Ovary (tissue), 3 donors: ENCODE measurements around the gene AK1.

Experiments
- CTCF ChIP-seq, 3 donors: fragments of 450-650 bp in 2 of 3; fragments of 200-600 bp in 1 of 3; IDR thresholded peaks; one replicate each; pipeline versions ENCODE4 v1.5.1 to v1.8.0; 2016 to 2022; ENCODE audit warnings: antibody characterized with exemption in 3 of 3, mild to moderate bottlenecking in 1 of 3
- EP300 ChIP-seq: sonication (generic); formaldehyde crosslinking; IDR thresholded peaks from one replicate; pipeline ENCODE4 v1.6.1; 2017; ENCODE audit warnings: antibody characterized with exemption
- POLR2A ChIP-seq: fragments of 450-650 bp; IDR thresholded peaks from one replicate; pipeline ENCODE4 v1.6.1; 2017; ENCODE audit warnings: antibody characterized with exemption, mild to moderate bottlenecking, moderate library complexity
- donor health status: DM: no; HTN: no; CAD: no.

- TF ChIP-seq POLR2A (no peak), CTCF (IDR thresholded peaks at IDR 0.05) (no peak), EP300 (no peak)
Measured at GRCh38 chr9:127876764-127877562, 512 bp downstream of the AK1 start.
